ENCODE measurements around the gene HTR1A. TPM values are rescaled to one million over a fixed set of nuclear protein-coding genes. Genes with fewer than 3 reads are reported as not detected.

Gene HTR1A
- total RNA-seq, 1 donor from 2014 or later: not detected

- no peak for DNase-seq (ENCODE audit: low read depth)
- H3K4me3 ChIP-seq (ENCODE audit: low read depth, low read length): no peak overlapping the region
- TF ChIP-seq CTCF (conservative IDR thresholded peaks at IDR 0.05; ENCODE audit: low read depth, low read length): no peak
Measured at GRCh38 chr5:63961598-63962161, 565 bp downstream of the HTR1A start.

- no peak for DNase-seq (ENCODE audit: low read depth)
- no peak overlapping the region for H3K4me3 ChIP-seq (ENCODE audit: low read depth, low read length)
- TF ChIP-seq CTCF (conservative IDR thresholded peaks at IDR 0.05; ENCODE audit: low read depth, low read length): no peak
Measured at GRCh38 chr5:63961125-63961597, 1.1 kb downstream of the HTR1A start.

- no peak for DNase-seq (ENCODE audit: low read depth)
- no peak for TF ChIP-seq CTCF (conservative IDR thresholded peaks at IDR 0.05; ENCODE audit: low read depth, low read length)
- no peak overlapping the region for H3K4me3 ChIP-seq (ENCODE audit: low read depth, low read length)
Measured at GRCh38 chr5:63960646-63961045, 1.6 kb downstream of the HTR1A start.

- no peak for DNase-seq (ENCODE audit: low read depth)
- no peak overlapping the region for H3K4me3 ChIP-seq (ENCODE audit: low read depth, low read length)
- TF ChIP-seq CTCF (conservative IDR thresholded peaks at IDR 0.05; ENCODE audit: low read depth, low read length): peak; percentile 21
Measured at GRCh38 chr5:63959177-63959982, 2.9 kb downstream of the HTR1A start.

- no peak overlapping the region for H3K4me3 ChIP-seq (ENCODE audit: low read depth, low read length)
- no peak for TF ChIP-seq CTCF (conservative IDR thresholded peaks at IDR 0.05; ENCODE audit: low read depth, low read length)
Measured at GRCh38 chr5:63958654-63959053, 3.6 kb downstream of the HTR1A start.

GRCh38 chr5:63957617-63958016, 4.6 kb downstream of the HTR1A start:
- no peak for DNase-seq (ENCODE audit: low read depth)
- TF ChIP-seq CTCF (conservative IDR thresholded peaks at IDR 0.05; ENCODE audit: low read depth, low read length): no peak
- no peak overlapping the region for H3K4me3 ChIP-seq (ENCODE audit: low read depth, low read length)

More at GRCh38 chr5:63958654-63959053, 3.6 kb downstream of the HTR1A start:
- no peak for DNase-seq (ENCODE audit: low read depth)

Data from epithelial cell of proximal tubule (primary cell).